Spleen (tissue), 11 donors: ENCODE results near the gene CHMP5. TPM values are rescaled to one million over a fixed set of nuclear protein-coding genes. Genes with fewer than 3 reads are reported as not detected.

Experiments used
- DNase-seq: peaks from one replicate; pipeline ENCODE4 v3.0.0-alpha.2; 2020
- H3K27ac ChIP-seq, 8 donors: fragments of 200-600 bp; sonication (generic) in 7 of 8; 1 replicate in 4 of 8; 2 replicates in 4 of 8; pipeline versions ENCODE4 v1.5.0 to v1.8.0; 2016 to 2021; ENCODE audit warnings: inconsistent platforms in 4 of 8, mild to moderate bottlenecking in 4 of 8, moderate library complexity in 1 of 8
- H3K27me3 ChIP-seq, 7 donors: fragments of 200-600 bp; sonication (generic) in 6 of 7; replicated peaks in 1 of 7; 1 replicate in 4 of 7; 2 replicates in 3 of 7; pipeline versions ENCODE4 v1.5.0 to v1.8.0; 2016 to 2021; ENCODE audit warnings: inconsistent platforms in 3 of 7, mild to moderate bottlenecking in 1 of 7
- H3K36me3 ChIP-seq, 6 donors: fragments of 200-600 bp; sonication (generic) in 5 of 6; 1 replicate in 4 of 6; 2 replicates in 2 of 6; pipeline versions ENCODE4 v1.5.0 to v1.8.0; 2016 to 2021; ENCODE audit warnings: inconsistent platforms in 2 of 6
- H3K4me1 ChIP-seq, 6 donors: fragments of 200-600 bp; sonication (generic) in 5 of 6; 1 replicate in 3 of 6; 2 replicates in 3 of 6; pipeline versions ENCODE4 v1.5.0 to v1.8.0; 2016 to 2021; ENCODE audit warnings: inconsistent platforms in 3 of 6
- H3K4me3 ChIP-seq, 8 donors: fragments of 200-600 bp; sonication (generic) in 7 of 8; 1 replicate in 4 of 8; 2 replicates in 4 of 8; pipeline versions ENCODE4 v1.5.0 to v1.8.0; 2016 to 2021; ENCODE audit warnings: inconsistent platforms in 4 of 8, mild to moderate bottlenecking in 4 of 8, moderate library complexity in 2 of 8
- H3K9me3 ChIP-seq, 8 donors: fragments of 200-600 bp; sonication (generic) in 7 of 8; 1 replicate in 4 of 8; 2 replicates in 4 of 8; pipeline versions ENCODE4 v1.5.0 to v1.8.0; 2016 to 2021; ENCODE audit warnings: inconsistent platforms in 4 of 8
- POLR2A ChIP-seq, 3 donors: fragments of 450-650 bp; IDR thresholded peaks; one replicate each; pipeline ENCODE4 v1.5.1; 2017; ENCODE audit warnings: antibody characterized with exemption in 3 of 3, mild to moderate bottlenecking in 1 of 3
- POLR2AphosphoS5 ChIP-seq, 3 donors: sonication (generic); formaldehyde crosslinking; IDR thresholded peaks; one replicate each; pipeline ENCODE4 v1.5.1; 2017; ENCODE audit warnings: antibody characterized with exemption in 3 of 3
- WGBS, 5 donors: extraction: QIAGEN DNeasy Blood & Tissue Kit in 3 of 5; methylation state at CpG; one replicate each; pipeline versions ENCODE4 v1.1.5 to v1.1.7; 2013 to 2018; 5-methylcytosine and 5-hydroxymethylcytosine counted together
- intact Hi-C: fragments of 100-400 bp; cut with DNase I; formaldehyde crosslinking; loops from one replicate; pipeline ENCODE4 v1.15.0; 2023; ENCODE audit warnings: low total_unique reads
- polyA plus RNA-seq, 3 donors: library from polyadenylated mRNA; stranded (reverse); fragments of 200-250 nt; gene quantifications; one replicate each; pipeline ENCODE4 v1.2.1, GENCODE V29; 2013
- total RNA-seq, 7 donors: library from RNA; depleted of rRNA in 3 of 7; stranded (reverse); fragments of >200 nt in 3 of 7; fragmentation: NEBNext Ultra II Directional in 4 of 7; extraction: Animal tissue kit (Norgen Biotek cat#: 25700) in 4 of 7; gene quantifications; one replicate each; pipeline versions ENCODE4 v1.1.0 to v1.2.1, GENCODE V29; 2016 to 2021
- TF ChIP-seq, protein P1 (sequence below), 11 experiments: fragments of 200-600 bp in 7 of 11; fragments of 450-650 bp in 4 of 11; sonication (generic) in 4 of 11; IDR thresholded peaks in 8 of 11; conservative IDR thresholded peaks in 3 of 11; 1 replicate in 7 of 11; 2 replicates in 4 of 11; pipeline versions ENCODE4 v1.4.0 to v1.8.0; 2016 to 2021; ENCODE audit warnings: antibody characterized with exemption in 11 of 11, inconsistent platforms in 4 of 11, mild to moderate bottlenecking in 1 of 11
- donor health status: healthy with polysubstance abuse.
- donor health status: DM: no; HTN: no; CAD: no; lungs with moderate emphysema.
- donor health status: DM: no; HTN: no; CAD: no.
- donor health status: Bipolar disorder and iron deficiency.
- donor health status: healthy.
- donor health status: DM: no; HTN: no; CAD: no.
- donor health status: DM: yes; HTN: yes; CAD: no.

Gene CHMP5
- total and polyA plus RNA-seq, 10 donors, result 43.6 to 75.9 (median 54.8) TPM

DNA sequence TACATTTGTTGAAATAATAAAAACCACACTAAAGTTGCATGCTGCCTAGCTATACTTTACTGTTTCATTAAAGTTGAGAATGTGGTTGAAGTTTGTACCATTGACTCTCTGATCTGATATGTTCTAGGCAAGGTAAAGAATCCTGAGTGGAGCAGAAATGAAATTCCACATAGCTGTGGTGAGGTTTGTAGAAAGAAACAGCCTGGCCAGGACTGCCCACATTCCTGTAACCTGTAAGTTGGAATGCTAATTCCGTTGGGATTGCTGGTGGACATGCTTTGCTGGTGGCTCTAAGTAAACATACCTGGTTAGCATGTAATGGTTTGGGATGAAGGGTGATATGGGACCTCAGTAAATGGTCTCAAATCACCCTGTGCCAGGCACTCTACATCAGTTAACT, 42.2 kb downstream of the CHMP5 start:
- DNase-seq, result no peak
- 89 to 100% (median 94%) methylated on average over 1 of the region's 1 CpG for WGBS, 5 donors
- H3K27me3 ChIP-seq, result no peaks in the 10 kb centered on the region
- H3K4me1 ChIP-seq, result peaks cover 0 to 21% (median 5%) of the 10 kb centered on the region in 6 donors
- TF ChIP-seq, protein P1, sequence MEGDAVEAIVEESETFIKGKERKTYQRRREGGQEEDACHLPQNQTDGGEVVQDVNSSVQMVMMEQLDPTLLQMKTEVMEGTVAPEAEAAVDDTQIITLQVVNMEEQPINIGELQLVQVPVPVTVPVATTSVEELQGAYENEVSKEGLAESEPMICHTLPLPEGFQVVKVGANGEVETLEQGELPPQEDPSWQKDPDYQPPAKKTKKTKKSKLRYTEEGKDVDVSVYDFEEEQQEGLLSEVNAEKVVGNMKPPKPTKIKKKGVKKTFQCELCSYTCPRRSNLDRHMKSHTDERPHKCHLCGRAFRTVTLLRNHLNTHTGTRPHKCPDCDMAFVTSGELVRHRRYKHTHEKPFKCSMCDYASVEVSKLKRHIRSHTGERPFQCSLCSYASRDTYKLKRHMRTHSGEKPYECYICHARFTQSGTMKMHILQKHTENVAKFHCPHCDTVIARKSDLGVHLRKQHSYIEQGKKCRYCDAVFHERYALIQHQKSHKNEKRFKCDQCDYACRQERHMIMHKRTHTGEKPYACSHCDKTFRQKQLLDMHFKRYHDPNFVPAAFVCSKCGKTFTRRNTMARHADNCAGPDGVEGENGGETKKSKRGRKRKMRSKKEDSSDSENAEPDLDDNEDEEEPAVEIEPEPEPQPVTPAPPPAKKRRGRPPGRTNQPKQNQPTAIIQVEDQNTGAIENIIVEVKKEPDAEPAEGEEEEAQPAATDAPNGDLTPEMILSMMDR (IDR thresholded peaks at IDR 0.05 in 8 of 11, conservative IDR thresholded peaks at IDR 0.05 in 3 of 11), result no peak
- TF ChIP-seq POLR2A (IDR thresholded peaks at IDR 0.05), result no peak
- no peak for TF ChIP-seq POLR2AphosphoS5 (IDR thresholded peaks at IDR 0.05)
- no peaks in the 10 kb centered on the region for H3K9me3 ChIP-seq
- no peak overlapping the region for H3K4me3 ChIP-seq
- intact Hi-C loops, result no loop called here
- H3K27ac ChIP-seq, result no peak overlapping the region
- peaks cover 13 to 100% (median 97%) of the 10 kb centered on the region in 6 donors for H3K36me3 ChIP-seq

DNA sequence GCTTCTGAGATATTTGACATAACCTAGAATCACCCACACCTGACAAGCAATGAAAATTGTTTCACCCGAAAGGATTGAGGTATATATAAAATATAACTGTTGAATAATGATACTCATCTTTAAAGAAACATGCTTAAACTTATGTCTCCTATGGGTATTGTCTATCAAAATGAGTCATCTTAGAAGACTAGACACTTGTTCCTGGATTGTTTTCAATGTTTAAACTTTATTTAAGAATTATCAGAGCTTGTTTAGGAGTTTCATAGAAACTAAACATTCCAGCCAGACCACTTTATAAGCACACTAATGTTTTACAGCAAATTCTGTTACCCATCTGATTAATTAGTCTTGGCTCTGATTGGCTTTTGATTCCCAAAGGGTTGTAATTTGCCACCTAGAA, 45.1 kb downstream of the CHMP5 start:
- H3K4me1 ChIP-seq, result peaks cover 0 to 1% (median 0%) of the 10 kb centered on the region in 6 donors
- no peak overlapping the region for H3K27ac ChIP-seq
- no peaks in the 10 kb centered on the region for H3K9me3 ChIP-seq
- no peaks in the 10 kb centered on the region for H3K27me3 ChIP-seq
- H3K4me3 ChIP-seq, result no peak overlapping the region
- peaks cover 2 to 100% (median 98%) of the 10 kb centered on the region in 6 donors for H3K36me3 ChIP-seq
- no peak for DNase-seq
- intact Hi-C loops, result no loop called here
- WGBS, 5 donors, result 87 to 94% (median 90%) methylated on average over 1 of the region's 1 CpG
- TF ChIP-seq POLR2A (IDR thresholded peaks at IDR 0.05) (no peak), POLR2AphosphoS5 (IDR thresholded peaks at IDR 0.05) (no peak)
- TF ChIP-seq, protein P1 (IDR thresholded peaks at IDR 0.05 in 8 of 11, conservative IDR thresholded peaks at IDR 0.05 in 3 of 11), result no peak

DNA sequence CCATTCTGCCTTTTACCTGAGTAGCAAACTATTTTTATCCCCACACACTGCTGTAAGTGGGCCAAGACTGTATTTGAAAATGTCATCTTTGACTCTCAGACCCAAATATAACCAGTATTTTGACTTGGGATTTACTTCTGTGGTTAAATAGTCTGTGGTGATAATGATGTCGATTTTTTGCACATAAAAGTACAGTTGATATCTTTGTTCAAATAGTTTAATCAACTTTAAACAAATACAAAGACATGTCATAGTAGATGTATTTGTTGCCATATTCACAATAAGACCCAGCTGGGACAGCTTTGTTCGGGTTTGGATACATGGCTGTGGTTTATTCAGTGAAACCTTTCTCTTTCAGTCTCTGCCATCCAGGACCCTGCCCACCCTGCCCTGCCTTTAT, 45.9 kb downstream of the CHMP5 start:
- no peak overlapping the region for H3K27ac ChIP-seq
- TF ChIP-seq POLR2AphosphoS5 (IDR thresholded peaks at IDR 0.05) (no peak), POLR2A (IDR thresholded peaks at IDR 0.05) (no peak)
- TF ChIP-seq, protein P1 (IDR thresholded peaks at IDR 0.05 in 8 of 11, conservative IDR thresholded peaks at IDR 0.05 in 3 of 11), result no peak
- no peak overlapping the region for H3K4me3 ChIP-seq
- DNase-seq, result no peak
- WGBS, 5 donors, result 89 to 95% (median 90%) methylated on average over 2 of the region's 2 CpGs
- H3K27me3 ChIP-seq, result no peaks in the 10 kb centered on the region
- no peaks in the 10 kb centered on the region for H3K9me3 ChIP-seq
- no peaks in the 10 kb centered on the region for H3K4me1 ChIP-seq
- intact Hi-C loops, result no loop called here
- H3K36me3 ChIP-seq, result peaks cover 2 to 100% (median 98%) of the 10 kb centered on the region in 6 donors

DNA sequence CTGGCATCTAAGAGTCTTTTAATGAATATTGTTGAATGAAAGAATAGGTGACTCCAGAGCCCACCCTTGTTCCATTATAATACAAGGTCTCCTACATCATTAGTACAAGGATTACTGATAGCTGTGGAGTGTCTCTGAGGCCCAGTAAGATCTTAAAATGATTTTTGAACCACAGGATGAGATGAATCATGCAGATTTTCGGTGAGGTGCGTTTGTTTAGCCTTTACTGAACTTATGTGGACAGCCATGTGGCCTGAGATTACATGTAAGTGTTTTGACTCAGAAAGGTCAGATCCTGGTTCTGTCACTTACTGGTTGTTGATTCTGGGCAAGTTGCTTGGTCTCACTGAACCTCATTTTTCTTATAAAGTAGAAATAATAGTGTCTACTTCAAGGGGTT, 47.1 kb downstream of the CHMP5 start:
- no peak for DNase-seq
- Histone ChIP-seq H3K27me3 (no peaks in the 10 kb centered on the region), H3K9me3 (no peaks in the 10 kb centered on the region), H3K4me1 (no peaks in the 10 kb centered on the region), H3K36me3 (peaks cover 2 to 100% (median 95%) of the 10 kb centered on the region in 6 donors), H3K27ac (no peak overlapping the region), H3K4me3 (no peak overlapping the region)
- TF ChIP-seq POLR2A (IDR thresholded peaks at IDR 0.05), result no peak
- TF ChIP-seq, protein P1 (IDR thresholded peaks at IDR 0.05 in 8 of 11, conservative IDR thresholded peaks at IDR 0.05 in 3 of 11), result no peak
- TF ChIP-seq POLR2AphosphoS5 (IDR thresholded peaks at IDR 0.05), result no peak
- intact Hi-C loops, result no loop called here
- 70 to 98% (median 79%) methylated on average over 2 of the region's 2 CpGs for WGBS, 5 donors
